ENCODE measurements around the gene COL4A6.

GRCh38 chrX:108199691-108200090 is 238.5 kb downstream of the COL4A6 start:
- TF ChIP-seq, protein P1, sequence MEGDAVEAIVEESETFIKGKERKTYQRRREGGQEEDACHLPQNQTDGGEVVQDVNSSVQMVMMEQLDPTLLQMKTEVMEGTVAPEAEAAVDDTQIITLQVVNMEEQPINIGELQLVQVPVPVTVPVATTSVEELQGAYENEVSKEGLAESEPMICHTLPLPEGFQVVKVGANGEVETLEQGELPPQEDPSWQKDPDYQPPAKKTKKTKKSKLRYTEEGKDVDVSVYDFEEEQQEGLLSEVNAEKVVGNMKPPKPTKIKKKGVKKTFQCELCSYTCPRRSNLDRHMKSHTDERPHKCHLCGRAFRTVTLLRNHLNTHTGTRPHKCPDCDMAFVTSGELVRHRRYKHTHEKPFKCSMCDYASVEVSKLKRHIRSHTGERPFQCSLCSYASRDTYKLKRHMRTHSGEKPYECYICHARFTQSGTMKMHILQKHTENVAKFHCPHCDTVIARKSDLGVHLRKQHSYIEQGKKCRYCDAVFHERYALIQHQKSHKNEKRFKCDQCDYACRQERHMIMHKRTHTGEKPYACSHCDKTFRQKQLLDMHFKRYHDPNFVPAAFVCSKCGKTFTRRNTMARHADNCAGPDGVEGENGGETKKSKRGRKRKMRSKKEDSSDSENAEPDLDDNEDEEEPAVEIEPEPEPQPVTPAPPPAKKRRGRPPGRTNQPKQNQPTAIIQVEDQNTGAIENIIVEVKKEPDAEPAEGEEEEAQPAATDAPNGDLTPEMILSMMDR (IDR thresholded peaks at IDR 0.05), result peak; percentile 26 to 51 (median 36)
- no peak for TF ChIP-seq POLR2A (IDR thresholded peaks at IDR 0.05)

Measured in adrenal gland (tissue), 5 donors.